Sigmoid colon (tissue), 7 donors: ENCODE measurements around the gene SPRYD4. TPM values are rescaled to one million over a fixed set of nuclear protein-coding genes. Genes with fewer than 3 reads are reported as not detected.

ENCODE experiments used
- DNase-seq: peaks from one replicate; pipeline ENCODE4 v3.0.0-alpha.2; 2019
- H3K27ac ChIP-seq, 4 donors: fragments of 200-600 bp; sonication (generic); one replicate each; pipeline ENCODE4 v1.5.1; 2016 to 2019; ENCODE audit warnings: mild to moderate bottlenecking in 1 of 4
- H3K27me3 ChIP-seq, 3 donors: fragments of 200-600 bp; sonication (generic); one replicate each; pipeline ENCODE4 v1.5.1; 2019; ENCODE audit warnings: mild to moderate bottlenecking in 1 of 3
- H3K36me3 ChIP-seq, 4 donors: fragments of 200-600 bp; sonication (generic); one replicate each; pipeline ENCODE4 v1.5.1; 2016 to 2019
- H3K4me1 ChIP-seq, 4 donors: fragments of 200-600 bp; sonication (generic); one replicate each; pipeline ENCODE4 v1.5.1; 2017 to 2019
- H3K4me3 ChIP-seq, 4 donors: fragments of 200-600 bp; sonication (generic); one replicate each; pipeline ENCODE4 v1.5.1; 2017 to 2019; ENCODE audit warnings: mild to moderate bottlenecking in 2 of 4, moderate library complexity in 1 of 4
- H3K9me3 ChIP-seq, 4 donors: fragments of 200-600 bp in 3 of 4; sonication (generic) in 3 of 4; one replicate each; pipeline versions ENCODE4 v1.5.1 to v1.6.1; 2013 to 2019
- CTCF ChIP-seq, 4 experiments: fragments of 450-650 bp in 3 of 4; fragments of 200-600 bp in 1 of 4; IDR thresholded peaks; one replicate each; pipeline ENCODE4 v1.5.1; 2016 to 2019; ENCODE audit warnings: antibody characterized with exemption in 4 of 4, mild to moderate bottlenecking in 3 of 4, moderate library complexity in 2 of 4
- EP300 ChIP-seq, 4 donors: sonication (generic); formaldehyde crosslinking; IDR thresholded peaks; one replicate each; pipeline ENCODE4 v1.6.1; 2017; ENCODE audit warnings: antibody characterized with exemption in 4 of 4
- POLR2A ChIP-seq, 2 donors: fragments of 450-650 bp; IDR thresholded peaks; one replicate each; pipeline ENCODE4 v1.6.1; 2016; ENCODE audit warnings: antibody characterized with exemption in 2 of 2, mild to moderate bottlenecking in 2 of 2, moderate library complexity in 2 of 2
- POLR2AphosphoS5 ChIP-seq, 4 donors: sonication (generic); formaldehyde crosslinking; IDR thresholded peaks; one replicate each; pipeline ENCODE4 v1.6.1; 2017; ENCODE audit warnings: antibody characterized with exemption in 4 of 4
- WGBS, 2 donors: extraction: QIAGEN DNeasy Blood & Tissue Kit; methylation state at CpG; one replicate each; pipeline ENCODE4 v1.1.7; 2013; 5-methylcytosine and 5-hydroxymethylcytosine counted together
- intact Hi-C: fragments of 100-400 bp; cut with DNase I; formaldehyde crosslinking; loops from one replicate; pipeline ENCODE4 v1.15.1; 2023
- polyA plus RNA-seq, 3 donors: library from polyadenylated mRNA; stranded (reverse); fragments of 200-250 nt; gene quantifications; one replicate each; pipeline ENCODE4 v1.2.3, GENCODE V29; 2013
- total RNA-seq, 4 donors: library from RNA; depleted of rRNA; stranded (reverse); fragments of >200 nt; gene quantifications; one replicate each; pipeline ENCODE4 v1.1.0, GENCODE V29; 2016
- donor health status: healthy with polysubstance abuse.
- donor health status: Bipolar disorder and iron deficiency.
- donor health status: healthy.

Gene SPRYD4
- total and polyA plus RNA-seq, 7 donors, result 1.7 to 4.6 (median 3.0) TPM

GRCh38 chr12:56454557-56454956, 13.8 kb upstream of the SPRYD4 start, which contains the start of gene MIP:
TSS of gene MIP (minus strand) at chr12:56454657. CDS start at chr12:56454613, 44 bp downstream.
- no peak within 1 kb of the TSS for H3K27ac ChIP-seq
- H3K4me1 ChIP-seq, result peaks cover 0 to 5% (median 0%) of the 10 kb centered on the region in 4 donors
- no peak within 1 kb of the TSS for H3K4me3 ChIP-seq
- no peaks in the 10 kb centered on the region for H3K27me3 ChIP-seq
- H3K9me3 ChIP-seq, result no peaks in the 10 kb centered on the region
- H3K36me3 ChIP-seq, result no peaks in the 10 kb centered on the region
- WGBS, 2 donors, result 89 to 91% methylated on average over 5 of the region's 5 CpGs
- TF ChIP-seq POLR2AphosphoS5 (IDR thresholded peaks at IDR 0.05) (no peak), EP300 (IDR thresholded peaks at IDR 0.05) (no peak), POLR2A (IDR thresholded peaks at IDR 0.05) (no peak), CTCF (IDR thresholded peaks at IDR 0.05) (no peak)
- DNase-seq, result no peak
- intact Hi-C loops, result no loop called here

GRCh38 chr12:56457817-56458216, 10.6 kb upstream of the SPRYD4 start:
- H3K4me3 ChIP-seq, result no peak overlapping the region
- no peaks in the 10 kb centered on the region for H3K36me3 ChIP-seq
- no peaks in the 10 kb centered on the region for H3K4me1 ChIP-seq
- H3K27ac ChIP-seq, result no peak overlapping the region
- no peaks in the 10 kb centered on the region for H3K27me3 ChIP-seq
- H3K9me3 ChIP-seq, result no peaks in the 10 kb centered on the region
- TF ChIP-seq POLR2A (IDR thresholded peaks at IDR 0.05) (no peak), EP300 (IDR thresholded peaks at IDR 0.05) (no peak), POLR2AphosphoS5 (IDR thresholded peaks at IDR 0.05) (no peak), CTCF (IDR thresholded peaks at IDR 0.05) (no peak)
- DNase-seq, result no peak
- WGBS, 2 donors, result 83 to 94% methylated on average over 4 of the region's 4 CpGs
- intact Hi-C loops, result no loop called here

- H3K9me3 ChIP-seq, result no peaks in the 10 kb centered on the region
- H3K27ac ChIP-seq, result no peak overlapping the region
- TF ChIP-seq EP300 (IDR thresholded peaks at IDR 0.05), result no peak
- no peak for TF ChIP-seq CTCF (IDR thresholded peaks at IDR 0.05)
- TF ChIP-seq POLR2AphosphoS5 (IDR thresholded peaks at IDR 0.05), result no peak
- no peaks in the 10 kb centered on the region for H3K27me3 ChIP-seq
- no peak overlapping the region for H3K4me3 ChIP-seq
- no peaks in the 10 kb centered on the region for H3K36me3 ChIP-seq
- peak; percentile 41 for DNase-seq
- intact Hi-C loops, result loop anchor here (10.0 kb wide), 1 partner anchor 337 kb away; the partner anchor contains the start of gene ESYT1
- 79 to 89% methylated on average over 11 of the region's 11 CpGs for WGBS, 2 donors
- peaks cover 0 to 4% (median 0%) of the 10 kb centered on the region in 4 donors for H3K4me1 ChIP-seq
Measured at GRCh38 chr12:56461235-56462159, 6.9 kb upstream of the SPRYD4 start.

GRCh38 chr12:56462565-56462964, 5.8 kb upstream of the SPRYD4 start:
- H3K27me3 ChIP-seq, result no peaks in the 10 kb centered on the region
- intact Hi-C loops, result loop anchor here (10.0 kb wide), 1 partner anchor 338 kb away; the partner anchor contains the start of gene ESYT1

More at GRCh38 chr12:56462565-56462964, 5.8 kb upstream of the SPRYD4 start:
- Histone ChIP-seq H3K27ac (no peak overlapping the region), H3K9me3 (no peaks in the 10 kb centered on the region), H3K36me3 (no peaks in the 10 kb centered on the region), H3K4me3 (no peak overlapping the region), H3K4me1 (peaks cover 0 to 5% (median 0%) of the 10 kb centered on the region in 4 donors)
- TF ChIP-seq CTCF (IDR thresholded peaks at IDR 0.05) (no peak), POLR2A (IDR thresholded peaks at IDR 0.05) (no peak), EP300 (IDR thresholded peaks at IDR 0.05) (no peak), POLR2AphosphoS5 (IDR thresholded peaks at IDR 0.05) (no peak)
- peak; percentile 19 for DNase-seq
